Measurements from ENCODE around the gene CAND2.
"Not testable (repeated sequence)": the region's sequence is repeated elsewhere in the genome, so short reads cannot be mapped to it uniquely, and the experiment has no call there.

DNA sequence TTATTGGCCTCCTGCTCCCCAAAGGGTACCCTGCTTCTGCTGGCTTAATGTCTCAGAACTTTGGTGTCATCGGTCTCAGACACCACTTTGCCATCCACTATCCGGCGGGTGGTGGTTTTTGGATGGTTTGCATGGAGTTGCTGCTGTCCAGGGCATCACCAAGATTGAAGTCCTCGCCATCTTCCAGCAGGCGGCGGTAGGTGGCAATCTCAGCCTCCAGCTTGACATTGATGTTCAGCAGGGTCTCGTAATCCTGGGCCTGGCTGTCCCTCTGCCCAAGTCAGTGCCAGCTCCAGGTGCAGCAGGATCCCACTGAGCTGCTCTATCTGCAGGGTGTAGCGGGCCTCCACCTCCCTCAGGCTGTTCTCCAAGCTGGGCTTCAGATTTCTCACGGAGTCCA is 9.1 kb upstream of the CAND2 start:
- TF ChIP-seq POLR2A (IDR thresholded peaks at IDR 0.05; ENCODE audit: low read depth, low read length); TAF1 (IDR thresholded peaks at IDR 0.05; ENCODE audit: borderline replicate concordance, low read depth, low read length); POLR2AphosphoS5 (IDR thresholded peaks at IDR 0.05; ENCODE audit: low read depth, low read length): not testable (repeated sequence)

Data from GM12892 (cell line).